ENCODE measurements around the gene FAM89B.

FAM89B gene

GRCh38 chr11:65618763-65619162, 46.4 kb downstream of the FAM89B start:
- Histone ChIP-seq H3K27ac (ENCODE audit: low read length) (no peak overlapping the region), H3K4me3 (ENCODE audit: low read depth in 1 of 2, low read length in 2 of 2) (no peak overlapping the region), H3K27me3 (ENCODE audit: insufficient read depth, low read length, poor library complexity) (no peaks in the 10 kb centered on the region), H2AFZ (ENCODE audit: low read depth, low read length) (no peak overlapping the region), H3K4me2 (ENCODE audit: insufficient read depth, low read length) (peak overlapping the region; percentile 7; the same call in 1 of the 2 replicates), H3K9ac (ENCODE audit: low read depth, low read length) (no peak overlapping the region), H3K79me2 (ENCODE audit: insufficient read depth, low read length) (peaks cover 72% of the 10 kb centered on the region), H3K4me1 (ENCODE audit: insufficient read depth, low read length) (peaks cover 31% of the 10 kb centered on the region), H3K36me3 (ENCODE audit: insufficient read depth, low read length) (peaks cover 73% of the 10 kb centered on the region), H4K20me1 (ENCODE audit: insufficient read depth, low read length) (peaks cover 67% of the 10 kb centered on the region), H3K9me3 (ENCODE audit: insufficient read depth, low read length, severe bottlenecking) (no peaks in the 10 kb centered on the region)
- ATAC-seq (ENCODE audit: insufficient read depth, low read depth) (no peak), DNase-seq (no peak)
- TF ChIP-seq EZH2 (IDR thresholded peaks at IDR 0.05; ENCODE audit: borderline replicate concordance, low read depth, low read length, severe bottlenecking) (no peak), CTCF (IDR thresholded peaks at IDR 0.05; ENCODE audit: borderline replicate concordance, extremely low read depth, low read length, poor library complexity, severe bottlenecking) (no peak)

- Histone ChIP-seq H3K79me2 (ENCODE audit: insufficient read depth, low read length) (peaks cover 65% of the 10 kb centered on the region), H3K4me1 (ENCODE audit: insufficient read depth, low read length) (peaks cover 31% of the 10 kb centered on the region), H3K27me3 (ENCODE audit: insufficient read depth, low read length, poor library complexity) (no peaks in the 10 kb centered on the region), H3K36me3 (ENCODE audit: insufficient read depth, low read length) (peaks cover 80% of the 10 kb centered on the region), H3K27ac (ENCODE audit: low read length) (no peak overlapping the region), H3K4me3 (ENCODE audit: low read depth in 1 of 2, low read length in 2 of 2) (no peak overlapping the region), H3K9me3 (ENCODE audit: insufficient read depth, low read length, severe bottlenecking) (no peaks in the 10 kb centered on the region), H4K20me1 (ENCODE audit: insufficient read depth, low read length) (peaks cover 68% of the 10 kb centered on the region), H3K4me2 (ENCODE audit: insufficient read depth, low read length) (no peak overlapping the region), H2AFZ (ENCODE audit: low read depth, low read length) (no peak overlapping the region), H3K9ac (ENCODE audit: low read depth, low read length) (no peak overlapping the region)
- TF ChIP-seq EZH2 (IDR thresholded peaks at IDR 0.05; ENCODE audit: borderline replicate concordance, low read depth, low read length, severe bottlenecking) = no peak
- TF ChIP-seq CTCF (IDR thresholded peaks at IDR 0.05; ENCODE audit: borderline replicate concordance, extremely low read depth, low read length, poor library complexity, severe bottlenecking) = no peak
- ATAC-seq (ENCODE audit: insufficient read depth, low read depth) (no peak), DNase-seq (no peak)
Measured at GRCh38 chr11:65619281-65619928, 47.1 kb downstream of the FAM89B start.

GRCh38 chr11:65620666-65621065, 48.3 kb downstream of the FAM89B start:
- Histone ChIP-seq H3K4me1 (ENCODE audit: insufficient read depth, low read length) (peaks cover 28% of the 10 kb centered on the region), H3K9me3 (ENCODE audit: insufficient read depth, low read length, severe bottlenecking) (no peaks in the 10 kb centered on the region), H2AFZ (ENCODE audit: low read depth, low read length) (no peak overlapping the region), H3K4me3 (ENCODE audit: low read depth in 1 of 2, low read length in 2 of 2) (no peak overlapping the region), H3K79me2 (ENCODE audit: insufficient read depth, low read length) (peaks cover 58% of the 10 kb centered on the region), H3K27ac (ENCODE audit: low read length) (no peak overlapping the region), H3K4me2 (ENCODE audit: insufficient read depth, low read length) (no peak overlapping the region), H4K20me1 (ENCODE audit: insufficient read depth, low read length) (peaks cover 68% of the 10 kb centered on the region), H3K27me3 (ENCODE audit: insufficient read depth, low read length, poor library complexity) (no peaks in the 10 kb centered on the region), H3K36me3 (ENCODE audit: insufficient read depth, low read length) (peaks cover 91% of the 10 kb centered on the region), H3K9ac (ENCODE audit: low read depth, low read length) (no peak overlapping the region)
- no peak for ATAC-seq (ENCODE audit: insufficient read depth, low read depth)
- no peak for DNase-seq
- TF ChIP-seq EZH2 (IDR thresholded peaks at IDR 0.05; ENCODE audit: borderline replicate concordance, low read depth, low read length, severe bottlenecking) = no peak
- no peak for TF ChIP-seq CTCF (IDR thresholded peaks at IDR 0.05; ENCODE audit: borderline replicate concordance, extremely low read depth, low read length, poor library complexity, severe bottlenecking)

Measured in DND-41 (cell line).